H1 (cell line): ENCODE data around the gene IGBP1.

ENCODE experiments used
- ATF3 ChIP-seq: IDR thresholded peaks from 2 replicates; pipeline ENCODE4 v1.6.1; 2011; ENCODE audit warnings: low read depth, mild to moderate bottlenecking, low read length; ENCODE audit not compliant: insufficient read depth
- CTCF ChIP-seq, 3 experiments: IDR thresholded peaks; 1 replicate in 2 of 3; 2 replicates in 1 of 3; pipeline versions ENCODE4 v1.5.1 to v1.6.1; 2011; ENCODE audit warnings: low read length in 3 of 3, mild to moderate bottlenecking in 3 of 3, inconsistent platforms in 2 of 3, low read depth in 1 of 3, moderate library complexity in 1 of 3; ENCODE audit not compliant: insufficient read depth in 1 of 3; ENCODE audit errors: control extremely low read depth in 1 of 3
- EP300 ChIP-seq, 2 experiments: IDR thresholded peaks; 1 replicate in 1 of 2; 2 replicates in 1 of 2; pipeline ENCODE4 v1.6.1; 2011 to 2012; ENCODE audit warnings: low read depth in 2 of 2, low read length in 2 of 2, mild to moderate bottlenecking in 2 of 2, borderline replicate concordance in 1 of 2, inconsistent platforms in 1 of 2, moderate library complexity in 1 of 2
- JUN ChIP-seq: IDR thresholded peaks from 2 replicates; pipeline ENCODE4 v1.6.1; 2011; ENCODE audit warnings: low read depth, mild to moderate bottlenecking, improper control_type of control experiment, low read length
- MAX ChIP-seq: IDR thresholded peaks from 2 replicates; pipeline ENCODE4 v1.6.1; 2012; ENCODE audit warnings: inconsistent platforms
- POLR2A ChIP-seq, 2 experiments: IDR thresholded peaks; 1 replicate in 1 of 2; 2 replicates in 1 of 2; pipeline ENCODE4 v1.6.1; 2011; ENCODE audit warnings: low read depth in 2 of 2, low read length in 2 of 2, mild to moderate bottlenecking in 2 of 2; ENCODE audit errors: control extremely low read depth in 1 of 2
- POLR2AphosphoS5 ChIP-seq: IDR thresholded peaks from 2 replicates; pipeline ENCODE4 v1.6.1; 2011; ENCODE audit warnings: low read depth, low read length
- RFX5 ChIP-seq: IDR thresholded peaks from 2 replicates; pipeline ENCODE4 v1.6.1; 2011; ENCODE audit warnings: low read depth, low read length, improper control_type of control experiment, borderline replicate concordance
- TCF12 ChIP-seq: IDR thresholded peaks from 2 replicates; pipeline ENCODE4 v1.6.1; 2011; ENCODE audit warnings: low read depth, mild to moderate bottlenecking, low read length

GRCh38 chrX:70176938-70177533 lies 43.8 kb downstream of the IGBP1 start, which contains the start of gene DGAT2L6:
- TF ChIP-seq RFX5, result no peak
- no peak for TF ChIP-seq POLR2A (IDR thresholded peaks at IDR 0.05; ENCODE audit: control extremely low read depth in 1 of 2, low read depth in 2 of 2, low read length in 2 of 2)
- TF ChIP-seq MAX, result no peak
- TF ChIP-seq TCF12, result no peak
- TF ChIP-seq CTCF (IDR thresholded peaks at IDR 0.05; ENCODE audit: control extremely low read depth in 1 of 3, insufficient read depth in 1 of 3, low read depth in 1 of 3, low read length in 3 of 3), result no peak
- no peak for TF ChIP-seq JUN
- no peak for TF ChIP-seq POLR2AphosphoS5
- no peak for TF ChIP-seq EP300 (IDR thresholded peaks at IDR 0.05; ENCODE audit: borderline replicate concordance in 1 of 2, low read depth in 2 of 2, low read length in 2 of 2)
- TF ChIP-seq ATF3, result no peak
